ENCODE data around the gene NGDN.

NGDN gene

DNA sequence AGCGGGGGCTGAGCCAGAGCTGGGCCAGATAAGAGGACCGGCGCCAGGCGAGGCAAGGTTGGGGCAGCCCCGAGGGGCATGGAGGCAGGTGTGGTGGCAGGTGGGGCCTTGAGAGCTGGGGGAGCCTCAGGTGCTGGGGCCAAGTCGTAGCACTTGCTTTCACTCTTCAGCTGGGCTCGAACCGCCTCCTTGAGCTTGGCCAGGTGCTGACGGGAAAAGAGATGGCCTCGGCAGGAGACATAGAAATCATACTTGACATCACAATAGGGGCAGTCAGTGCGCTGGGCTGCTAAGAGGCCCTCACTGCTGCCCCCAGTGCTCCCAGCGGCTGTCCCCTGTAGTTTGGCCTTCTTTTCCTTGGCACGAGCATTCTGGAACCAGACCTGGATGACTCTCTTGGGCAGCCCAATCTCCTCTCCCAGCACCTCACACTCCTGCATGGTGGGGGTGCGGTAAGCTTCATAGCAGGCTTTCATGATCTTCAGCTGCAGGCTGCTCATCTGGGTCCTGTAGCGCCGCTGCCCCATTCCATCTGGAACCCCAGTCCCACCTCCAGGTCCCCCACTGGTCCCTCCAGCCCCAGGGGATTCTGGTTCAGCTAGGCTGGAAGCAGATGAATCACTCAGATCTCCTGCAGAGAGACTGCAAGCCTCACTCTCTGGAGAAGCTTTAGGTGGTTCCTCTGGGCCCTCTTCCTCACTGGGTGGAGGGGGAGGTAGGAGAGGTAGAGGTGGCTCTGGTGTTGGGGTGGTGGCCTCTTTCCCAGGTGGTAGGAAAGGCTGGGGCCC is 53.9 kb downstream of the NGDN start:
- FAIRE-seq, result no peak

DNA sequence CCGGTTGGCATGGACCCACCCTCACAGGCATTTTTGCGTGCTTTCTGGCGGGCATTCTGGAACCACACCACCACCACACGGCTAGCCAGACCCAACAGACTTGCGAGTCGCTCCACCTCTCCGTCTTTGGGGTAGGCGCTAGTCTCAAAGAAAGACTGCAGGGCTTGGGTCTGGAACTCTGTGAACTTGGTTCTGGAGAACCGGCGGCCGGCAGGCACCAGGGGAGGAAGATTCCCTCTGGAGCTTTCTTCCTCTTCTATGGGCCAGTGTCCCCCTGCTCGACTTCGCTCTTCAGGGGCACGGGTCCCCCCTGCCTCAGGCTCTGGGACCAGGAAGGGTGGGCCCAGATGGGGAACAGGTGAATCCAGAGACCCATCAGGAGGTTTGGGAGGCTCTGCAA is 55.5 kb downstream of the NGDN start:
- no peak for FAIRE-seq

DNA sequence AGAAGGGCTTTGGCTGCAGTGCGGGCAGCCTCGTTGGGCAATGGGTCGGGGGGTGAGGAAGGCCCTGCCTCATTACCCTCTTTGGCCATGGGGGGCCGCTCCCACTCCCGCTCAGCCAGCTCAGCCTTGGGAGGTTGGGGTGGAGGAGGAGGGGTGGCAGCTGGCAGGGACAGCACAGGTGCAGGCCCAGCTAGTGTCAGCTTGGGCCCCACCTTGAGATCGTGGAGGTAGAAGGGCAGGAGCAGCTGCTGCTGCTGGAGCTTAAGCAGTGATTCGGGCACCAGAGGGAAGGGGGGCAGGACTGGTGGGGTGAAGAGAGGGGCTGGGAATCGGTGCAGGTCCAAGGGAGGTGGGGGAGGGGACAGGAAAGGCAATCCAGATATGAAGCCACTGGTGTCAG is 56.1 kb downstream of the NGDN start:
- FAIRE-seq, result no peak

All from A204.1 (cell line).